Mononuclear cell (primary cell): ENCODE results near the gene UPF1. TPM values are rescaled to one million over a fixed set of nuclear protein-coding genes. Genes with fewer than 3 reads are reported as not detected.

ENCODE experiments used
- H3K27me3 ChIP-seq: 2 replicates; pipeline ENCODE4 v1.6.0; 2011; ENCODE audit warnings: low read length, control low read depth; ENCODE audit not compliant: insufficient read depth
- H3K4me1 ChIP-seq: 2 replicates; pipeline ENCODE4 v1.5.1; 2011; ENCODE audit warnings: mild to moderate bottlenecking, low read length, control low read depth; ENCODE audit not compliant: insufficient read depth
- H3K4me3 ChIP-seq: 2 replicates; pipeline ENCODE4 v1.5.1; 2011; ENCODE audit warnings: mild to moderate bottlenecking, low read length, moderate library complexity
- H3K9me3 ChIP-seq: 2 replicates; pipeline ENCODE4 v1.5.1; 2011; ENCODE audit warnings: low read depth, mild to moderate bottlenecking, control low read depth, low read length
- total RNA-seq: library from RNA; depleted of rRNA; stranded (reverse); fragments of >200 nt; gene quantifications from one replicate; pipeline ENCODE4 v1.2.3, GENCODE V29; 2012

The UPF1 gene
- total RNA-seq, 1 donor = 66.1 TPM

GRCh38 chr19:18866800-18867123, 35.0 kb downstream of the UPF1 start:
- Histone ChIP-seq H3K27me3 (no peaks in the 10 kb centered on the region), H3K9me3 (no peaks in the 10 kb centered on the region), H3K4me1 (peaks cover 4% of the 10 kb centered on the region), H3K4me3 (no peak overlapping the region)

DNA sequence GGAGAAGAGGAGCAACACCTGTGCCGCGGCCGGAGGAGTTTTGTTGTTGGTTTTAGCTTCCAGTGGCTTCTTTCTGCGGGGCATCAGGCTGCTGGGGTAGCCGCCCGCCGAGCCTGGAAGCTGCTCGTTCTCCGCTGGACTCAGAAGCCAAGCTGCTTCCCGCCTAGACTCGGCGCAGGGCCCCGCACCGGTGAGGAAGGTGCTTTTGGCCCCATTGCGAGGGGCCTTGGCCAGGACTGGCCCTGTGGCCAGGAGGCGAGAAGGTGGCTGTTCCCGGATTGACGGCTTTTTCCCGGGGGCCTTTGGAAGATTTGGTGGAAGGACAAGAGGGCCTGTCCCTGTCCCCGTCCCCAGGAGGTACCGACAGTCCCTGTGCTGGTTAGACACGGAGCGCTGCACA, 35.4 kb downstream of the UPF1 start:
- Histone ChIP-seq H3K4me3 (no peak overlapping the region), H3K9me3 (no peaks in the 10 kb centered on the region), H3K27me3 (no peaks in the 10 kb centered on the region), H3K4me1 (peaks cover 4% of the 10 kb centered on the region)

DNA sequence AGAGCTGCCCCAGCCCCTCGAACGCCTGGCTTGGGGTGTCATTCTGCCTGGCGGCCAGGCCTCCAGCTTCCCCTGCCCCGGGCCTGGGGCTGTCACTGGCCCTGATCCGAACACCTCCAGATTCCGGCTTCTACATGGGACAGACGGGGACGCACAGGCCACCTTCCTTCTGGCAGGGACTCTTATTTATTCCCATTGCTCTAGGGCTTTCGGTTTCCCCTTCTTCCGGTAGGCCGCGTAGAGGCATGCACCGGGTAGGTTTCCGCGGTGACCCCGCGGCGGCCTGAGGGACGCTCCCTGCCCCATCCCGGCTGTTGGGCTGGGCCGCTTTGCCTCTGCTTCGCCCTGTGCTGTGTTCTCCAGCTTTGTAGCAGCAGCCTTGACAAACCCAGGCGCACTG, 36.0 kb downstream of the UPF1 start:
- peaks cover 4% of the 10 kb centered on the region for H3K4me1 ChIP-seq
- no peaks in the 10 kb centered on the region for H3K27me3 ChIP-seq
- no peak overlapping the region for H3K4me3 ChIP-seq
- no peaks in the 10 kb centered on the region for H3K9me3 ChIP-seq

- Histone ChIP-seq H3K4me3 (no peak overlapping the region), H3K9me3 (no peaks in the 10 kb centered on the region)
Measured at GRCh38 chr19:18868380-18869022, 36.7 kb downstream of the UPF1 start.

GRCh38 chr19:18869023-18869618, 37.4 kb downstream of the UPF1 start:
- no peaks in the 10 kb centered on the region for H3K27me3 ChIP-seq
- H3K4me3 ChIP-seq = no peak overlapping the region
- peaks cover 4% of the 10 kb centered on the region for H3K4me1 ChIP-seq
- no peaks in the 10 kb centered on the region for H3K9me3 ChIP-seq

More at GRCh38 chr19:18868380-18869022, 36.7 kb downstream of the UPF1 start:
- H3K4me1 ChIP-seq = peaks cover 4% of the 10 kb centered on the region
- H3K27me3 ChIP-seq = no peaks in the 10 kb centered on the region

DNA sequence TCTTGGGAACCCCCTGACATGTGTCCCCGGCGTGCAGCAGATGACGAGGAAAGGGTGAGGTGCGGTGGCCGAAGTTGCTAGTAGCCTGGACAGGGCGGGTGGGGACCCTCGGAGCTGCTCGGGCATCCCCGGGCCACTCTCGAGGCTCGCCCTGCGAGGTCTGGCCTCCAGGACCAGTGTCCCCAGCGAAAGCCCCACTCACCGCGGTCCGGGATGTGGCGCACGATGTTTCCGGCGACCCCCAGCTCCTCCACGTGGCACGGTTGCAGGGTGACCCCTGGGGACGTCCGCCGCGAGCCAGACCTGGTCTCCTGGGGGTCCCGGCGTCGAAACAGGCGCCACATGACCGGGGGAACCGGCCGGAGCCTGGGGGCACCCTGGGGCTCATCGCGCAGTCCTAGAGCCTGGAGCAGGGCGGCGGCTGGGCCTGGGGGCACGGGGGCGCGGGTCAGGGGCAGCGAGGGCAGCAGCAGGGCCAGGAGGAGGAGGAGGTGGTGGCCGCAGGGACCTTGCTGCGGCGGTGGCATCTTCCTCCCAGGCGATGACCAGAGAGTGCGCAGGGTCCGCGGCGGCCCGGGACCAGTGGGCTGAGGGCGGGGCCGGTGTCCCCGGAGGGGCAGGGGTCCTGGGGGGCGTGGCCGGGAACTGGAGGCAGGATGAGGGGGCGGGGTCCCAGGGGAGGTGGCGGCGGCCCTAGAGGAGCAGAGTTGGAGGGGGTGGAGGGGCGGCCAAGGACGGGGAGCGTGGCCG, 38.2 kb downstream of the UPF1 start:
- H3K4me3 ChIP-seq = no peak overlapping the region
- H3K4me1 ChIP-seq = peaks cover 4% of the 10 kb centered on the region
- H3K9me3 ChIP-seq = no peaks in the 10 kb centered on the region
- H3K27me3 ChIP-seq = no peaks in the 10 kb centered on the region

DNA sequence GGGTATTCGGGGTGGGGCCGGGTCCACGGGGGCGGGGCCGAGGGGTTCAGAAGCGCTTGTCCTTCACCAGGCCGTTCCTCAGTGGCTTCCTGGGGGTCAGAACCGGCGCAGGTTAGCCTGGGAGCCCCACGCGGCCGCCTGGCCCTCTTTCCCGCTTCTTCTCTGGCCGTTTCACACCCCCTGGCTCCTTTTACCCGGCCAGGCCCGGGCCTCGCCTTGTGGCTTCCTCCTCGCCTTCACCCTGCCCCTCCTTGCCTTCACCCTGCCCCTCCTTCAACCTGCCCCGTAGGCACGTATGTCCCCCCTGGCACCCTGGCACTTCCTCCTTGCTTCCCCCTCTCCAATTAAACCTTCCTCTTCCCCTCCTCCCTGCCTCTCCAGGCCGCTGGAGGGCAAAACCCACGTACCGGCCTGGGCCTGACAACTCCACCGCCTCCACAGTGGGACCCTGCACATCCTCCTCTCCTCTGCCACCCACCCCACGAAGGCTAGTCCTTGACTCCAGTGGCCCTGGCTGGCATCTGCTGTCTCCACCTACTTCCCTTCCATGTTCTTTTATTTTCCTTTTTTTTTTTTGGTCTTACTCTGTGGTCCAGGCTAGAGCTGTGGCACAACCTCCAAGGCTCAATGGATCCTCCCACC, 38.9 kb downstream of the UPF1 start:
- H3K9me3 ChIP-seq = no peaks in the 10 kb centered on the region
- no peaks in the 10 kb centered on the region for H3K27me3 ChIP-seq
- no peak overlapping the region for H3K4me3 ChIP-seq
- H3K4me1 ChIP-seq = peaks cover 4% of the 10 kb centered on the region

DNA sequence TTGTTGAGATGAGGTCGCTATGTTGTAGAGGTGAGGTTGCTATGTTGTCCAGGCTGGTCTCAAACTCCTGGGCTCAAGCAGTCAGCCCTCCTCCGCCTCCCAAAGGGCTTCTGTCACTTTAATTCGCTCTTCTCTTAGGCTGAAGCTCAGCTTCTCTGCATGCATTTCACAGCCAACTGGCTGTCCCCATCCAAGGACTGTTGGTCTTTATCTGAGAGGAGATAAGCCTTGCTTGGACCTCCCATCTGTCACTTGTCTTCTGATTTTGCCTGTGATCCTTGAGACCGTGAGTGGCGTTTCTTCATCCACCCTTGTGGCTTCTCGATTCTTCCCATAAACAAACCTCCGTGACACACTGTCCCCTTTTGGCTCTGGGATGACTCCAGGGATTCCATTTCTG, 39.8 kb downstream of the UPF1 start:
- no peak overlapping the region for H3K4me3 ChIP-seq
- no peaks in the 10 kb centered on the region for H3K27me3 ChIP-seq
- H3K4me1 ChIP-seq = peaks cover 4% of the 10 kb centered on the region
- no peaks in the 10 kb centered on the region for H3K9me3 ChIP-seq

- no peaks in the 10 kb centered on the region for H3K4me1 ChIP-seq
- H3K27me3 ChIP-seq = no peaks in the 10 kb centered on the region
- H3K9me3 ChIP-seq = no peaks in the 10 kb centered on the region
- no peak overlapping the region for H3K4me3 ChIP-seq
Measured at GRCh38 chr19:18875726-18876125, 44.0 kb downstream of the UPF1 start.

DNA sequence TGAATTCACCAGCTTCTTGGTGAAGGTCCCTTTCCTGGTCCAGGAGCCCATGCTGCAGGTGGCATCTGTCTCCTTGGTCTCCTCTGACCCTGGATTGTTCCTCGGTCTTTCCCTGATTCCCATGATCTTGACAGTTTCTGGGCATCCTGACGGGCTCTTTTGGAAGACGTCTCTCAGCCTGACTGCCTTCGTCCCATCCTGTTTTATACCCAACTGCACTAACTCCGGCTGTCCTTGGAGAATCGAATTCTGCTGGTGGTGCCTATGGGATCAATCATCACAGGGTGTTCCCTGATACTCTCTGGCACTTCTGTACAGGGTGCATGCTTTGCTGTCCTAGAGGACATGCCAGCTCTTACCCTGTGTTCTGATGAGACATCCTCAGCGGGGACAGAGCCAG, 45.1 kb downstream of the UPF1 start:
- H3K4me3 ChIP-seq = no peak overlapping the region
- no peaks in the 10 kb centered on the region for H3K27me3 ChIP-seq
- H3K9me3 ChIP-seq = no peaks in the 10 kb centered on the region
- no peaks in the 10 kb centered on the region for H3K4me1 ChIP-seq

DNA sequence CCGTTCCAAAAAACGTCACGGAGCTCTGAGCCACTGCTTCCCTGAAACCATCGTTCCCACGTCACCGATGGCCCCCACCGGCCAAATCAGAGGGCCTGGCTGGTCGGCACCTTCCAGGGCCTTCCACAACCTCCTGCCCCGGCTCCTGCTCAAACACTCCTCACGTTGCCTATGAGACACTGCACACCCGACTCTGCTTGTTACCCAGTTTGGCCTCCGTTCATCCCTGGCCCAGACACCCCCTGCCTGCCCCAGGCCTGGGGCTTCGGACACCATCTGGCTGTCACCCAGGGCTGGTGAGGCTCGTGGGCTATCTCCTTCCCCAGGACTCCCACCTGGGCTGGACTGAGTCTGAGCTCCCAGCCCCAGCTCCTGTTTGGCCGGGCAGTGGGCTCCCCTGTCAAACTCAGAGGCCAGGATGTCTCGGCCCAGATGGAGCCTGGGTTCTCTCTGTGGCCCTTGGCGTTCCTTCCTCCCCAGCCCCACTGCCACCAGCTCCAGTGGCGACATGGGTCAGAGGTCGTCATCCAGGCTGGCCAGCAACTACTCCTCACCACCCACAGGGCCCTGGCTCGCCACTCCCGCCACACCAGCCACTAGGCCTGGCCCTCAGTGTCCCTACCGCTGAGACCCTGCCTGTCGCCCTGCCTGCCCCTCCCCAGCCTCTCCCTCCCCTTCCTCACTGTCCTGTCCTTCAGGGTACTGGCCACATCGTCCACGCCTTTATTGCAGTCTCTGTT, 46.5 kb downstream of the UPF1 start:
- Histone ChIP-seq H3K27me3 (no peaks in the 10 kb centered on the region), H3K9me3 (no peaks in the 10 kb centered on the region), H3K4me1 (no peaks in the 10 kb centered on the region), H3K4me3 (no peak overlapping the region)

DNA sequence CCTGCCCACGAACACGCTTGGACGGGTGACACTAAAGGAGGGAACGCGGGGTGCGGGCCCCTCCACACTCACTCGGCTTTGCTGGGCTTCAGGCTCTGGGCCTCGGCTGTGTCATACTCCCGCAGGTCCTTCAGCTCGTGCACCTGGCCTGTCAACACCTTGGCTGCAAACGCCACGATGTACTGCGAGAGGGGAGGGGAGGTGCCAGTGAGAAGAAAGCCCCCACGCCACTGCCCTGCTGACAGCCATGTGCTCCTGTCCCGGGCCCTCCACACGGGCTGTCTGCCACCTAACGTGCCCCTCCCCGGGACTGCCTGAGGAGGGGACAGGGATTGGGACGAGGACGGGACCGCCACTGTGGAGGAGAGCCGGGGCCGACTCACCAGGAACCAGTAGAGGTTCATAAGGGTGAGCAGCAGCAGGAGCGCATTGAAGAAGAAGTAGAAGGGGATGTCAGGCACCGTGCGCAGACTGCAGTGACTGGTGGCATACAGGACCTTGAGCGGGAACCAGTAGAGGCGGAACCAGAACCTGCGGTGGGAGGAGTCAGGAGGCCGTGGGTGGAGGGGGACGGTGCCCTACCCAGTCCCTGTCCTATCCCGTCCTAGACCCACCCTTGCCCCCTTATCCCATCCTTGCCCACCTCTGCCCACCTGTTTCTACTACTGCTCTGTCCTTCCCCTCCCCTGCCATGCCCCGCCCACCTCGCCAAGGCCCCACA, 47.3 kb downstream of the UPF1 start:
- Histone ChIP-seq H3K4me1 (no peaks in the 10 kb centered on the region), H3K9me3 (no peaks in the 10 kb centered on the region), H3K4me3 (no peak overlapping the region), H3K27me3 (no peaks in the 10 kb centered on the region)

- Histone ChIP-seq H3K27me3 (no peaks in the 10 kb centered on the region), H3K9me3 (no peaks in the 10 kb centered on the region), H3K4me3 (no peak overlapping the region), H3K4me1 (no peaks in the 10 kb centered on the region)
Measured at GRCh38 chr19:18879579-18880373, 48.0 kb downstream of the UPF1 start.

GRCh38 chr19:18881491-18881890, 49.7 kb downstream of the UPF1 start:
- no peaks in the 10 kb centered on the region for H3K27me3 ChIP-seq
- H3K4me3 ChIP-seq = no peak overlapping the region
- H3K4me1 ChIP-seq = no peaks in the 10 kb centered on the region
- no peaks in the 10 kb centered on the region for H3K9me3 ChIP-seq
